Smooth muscle cell (in vitro differentiated cells): ENCODE results near the gene XXYLT1. TPM values are rescaled to one million over a fixed set of nuclear protein-coding genes. Genes with fewer than 3 reads are reported as not detected.

ENCODE experiments used
- DNase-seq: peaks from one replicate; lab custom pipeline; 2025; ENCODE audit not compliant: unreplicated experiment; lab: John Stamatoyannopoulos, UW
- H2AFZ ChIP-seq: fragments of 200-600 bp; sonication (generic); 2 replicates; pipeline ENCODE4 v1.6.0; 2016; ENCODE audit warnings: antibody characterized with exemption, low read depth, mild to moderate bottlenecking
- H3F3A ChIP-seq: fragments of 200-600 bp; sonication (generic); 2 replicates; pipeline ENCODE4 v1.6.0; 2017; ENCODE audit warnings: antibody characterized with exemption, low read depth
- H3K27ac ChIP-seq: fragments of 200-600 bp; sonication (generic); 2 replicates; pipeline ENCODE4 v1.5.1; 2016; ENCODE audit warnings: low read depth, mild to moderate bottlenecking
- H3K27me3 ChIP-seq: fragments of 200-600 bp; sonication (generic); 2 replicates; pipeline ENCODE4 v1.6.1; 2016; ENCODE audit warnings: low read depth, mild to moderate bottlenecking
- H3K36me3 ChIP-seq: fragments of 200-600 bp; sonication (generic); 2 replicates; pipeline ENCODE4 v1.5.1; 2016; ENCODE audit warnings: low read depth
- H3K4me1 ChIP-seq: fragments of 200-600 bp; sonication (generic); 2 replicates; pipeline ENCODE4 v1.5.1; 2016; ENCODE audit warnings: low read depth
- H3K4me2 ChIP-seq: fragments of 200-600 bp; sonication (generic); 2 replicates; pipeline ENCODE4 v1.6.0; 2016; ENCODE audit warnings: mild to moderate bottlenecking
- H3K4me3 ChIP-seq: fragments of 200-600 bp; sonication (generic); 2 replicates; pipeline ENCODE4 v1.5.1; 2016; ENCODE audit warnings: mild to moderate bottlenecking
- H3K79me2 ChIP-seq: fragments of 200-600 bp; sonication (generic); 2 replicates; pipeline ENCODE4 v1.6.0; 2016; ENCODE audit warnings: low read depth, mild to moderate bottlenecking
- H3K9ac ChIP-seq: fragments of 200-600 bp; sonication (generic); 2 replicates; pipeline ENCODE4 v1.6.0; 2016; ENCODE audit warnings: low read depth
- H3K9me3 ChIP-seq: fragments of 200-600 bp; sonication (generic); replicated peaks from 2 replicates; pipeline ENCODE4 v1.5.1; 2016; ENCODE audit warnings: low read depth
- H4K20me1 ChIP-seq: fragments of 200-600 bp; sonication (generic); 2 replicates; pipeline ENCODE4 v1.6.0; 2016; ENCODE audit warnings: low read depth
- WGBS: methylation state at CpG from one replicate; pipeline ENCODE4 v1.1.7; 2016; ENCODE audit warnings: low lambda C conversion rate; 5-methylcytosine and 5-hydroxymethylcytosine counted together
- polyA plus RNA-seq: library from polyadenylated mRNA; unstranded; fragments of >200 nt; fragmentation: Nextera tagmentation; extraction: Ambion mirVana; gene quantifications from 2 replicates; pipeline ENCODE4 v1.2.1, GENCODE V29; 2016
- total RNA-seq: library from RNA; depleted of rRNA; stranded (reverse); fragments of >200 nt; gene quantifications from 2 replicates; pipeline ENCODE4 v1.2.3, GENCODE V29; 2014
- TF ChIP-seq, protein P1 (sequence below): fragments of 200-600 bp; sonication (generic); IDR thresholded peaks from 2 replicates; pipeline ENCODE4 v1.5.1; 2017; ENCODE audit warnings: borderline replicate concordance, mild to moderate bottlenecking, antibody characterized with exemption; ENCODE audit not compliant: insufficient read depth, poor library complexity, severe bottlenecking

Gene XXYLT1
- total and polyA plus RNA-seq, 2 experiments from 2014 or later: 22.2 to 35.4 TPM

DNA sequence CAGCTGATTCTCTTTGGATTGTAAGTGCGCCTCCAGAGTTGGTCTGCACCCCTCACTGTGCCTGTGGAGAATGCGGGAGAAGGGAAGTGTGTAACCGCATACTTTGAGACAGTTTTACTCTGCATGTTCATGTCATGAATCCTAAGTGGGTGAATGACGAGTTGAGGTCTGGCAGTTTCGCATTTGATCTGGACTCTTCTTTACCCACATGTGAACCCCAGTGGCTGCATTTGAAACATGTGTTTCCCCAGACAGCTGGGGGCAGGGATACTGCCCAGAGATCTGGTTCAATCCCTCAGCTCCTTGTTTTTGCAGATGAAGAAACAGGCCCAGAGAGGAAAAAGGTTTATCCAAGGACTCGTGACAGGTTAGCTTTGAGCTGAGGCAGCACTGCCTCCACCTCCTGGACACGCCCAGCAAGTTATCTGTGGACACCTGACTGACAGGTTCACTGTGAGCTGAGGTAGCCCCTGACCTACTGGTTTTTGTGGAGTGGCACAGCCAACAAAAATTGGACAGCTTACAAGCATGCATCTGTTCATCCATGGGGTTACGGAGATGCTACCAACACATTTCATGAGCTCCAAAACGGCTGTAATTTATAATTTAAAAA, 207.3 kb downstream of the XXYLT1 start:
- Histone ChIP-seq H3K4me1 (peaks cover 5% of the 10 kb centered on the region), H3K27me3 (no peaks in the 10 kb centered on the region), H2AFZ (no peak overlapping the region), H3K9me3 (no peaks in the 10 kb centered on the region), H3K79me2 (no peaks in the 10 kb centered on the region), H4K20me1 (no peaks in the 10 kb centered on the region), H3K9ac (no peak overlapping the region), H3F3A (no peaks in the 10 kb centered on the region), H3K4me3 (no peak overlapping the region), H3K4me2 (no peak overlapping the region), H3K36me3 (no peaks in the 10 kb centered on the region), H3K27ac (no peak overlapping the region)
- WGBS: 91% methylated on average over 9 of the region's 9 CpGs
- TF ChIP-seq, protein P1, sequence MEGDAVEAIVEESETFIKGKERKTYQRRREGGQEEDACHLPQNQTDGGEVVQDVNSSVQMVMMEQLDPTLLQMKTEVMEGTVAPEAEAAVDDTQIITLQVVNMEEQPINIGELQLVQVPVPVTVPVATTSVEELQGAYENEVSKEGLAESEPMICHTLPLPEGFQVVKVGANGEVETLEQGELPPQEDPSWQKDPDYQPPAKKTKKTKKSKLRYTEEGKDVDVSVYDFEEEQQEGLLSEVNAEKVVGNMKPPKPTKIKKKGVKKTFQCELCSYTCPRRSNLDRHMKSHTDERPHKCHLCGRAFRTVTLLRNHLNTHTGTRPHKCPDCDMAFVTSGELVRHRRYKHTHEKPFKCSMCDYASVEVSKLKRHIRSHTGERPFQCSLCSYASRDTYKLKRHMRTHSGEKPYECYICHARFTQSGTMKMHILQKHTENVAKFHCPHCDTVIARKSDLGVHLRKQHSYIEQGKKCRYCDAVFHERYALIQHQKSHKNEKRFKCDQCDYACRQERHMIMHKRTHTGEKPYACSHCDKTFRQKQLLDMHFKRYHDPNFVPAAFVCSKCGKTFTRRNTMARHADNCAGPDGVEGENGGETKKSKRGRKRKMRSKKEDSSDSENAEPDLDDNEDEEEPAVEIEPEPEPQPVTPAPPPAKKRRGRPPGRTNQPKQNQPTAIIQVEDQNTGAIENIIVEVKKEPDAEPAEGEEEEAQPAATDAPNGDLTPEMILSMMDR: no peak
- DNase-seq: no peak

DNA sequence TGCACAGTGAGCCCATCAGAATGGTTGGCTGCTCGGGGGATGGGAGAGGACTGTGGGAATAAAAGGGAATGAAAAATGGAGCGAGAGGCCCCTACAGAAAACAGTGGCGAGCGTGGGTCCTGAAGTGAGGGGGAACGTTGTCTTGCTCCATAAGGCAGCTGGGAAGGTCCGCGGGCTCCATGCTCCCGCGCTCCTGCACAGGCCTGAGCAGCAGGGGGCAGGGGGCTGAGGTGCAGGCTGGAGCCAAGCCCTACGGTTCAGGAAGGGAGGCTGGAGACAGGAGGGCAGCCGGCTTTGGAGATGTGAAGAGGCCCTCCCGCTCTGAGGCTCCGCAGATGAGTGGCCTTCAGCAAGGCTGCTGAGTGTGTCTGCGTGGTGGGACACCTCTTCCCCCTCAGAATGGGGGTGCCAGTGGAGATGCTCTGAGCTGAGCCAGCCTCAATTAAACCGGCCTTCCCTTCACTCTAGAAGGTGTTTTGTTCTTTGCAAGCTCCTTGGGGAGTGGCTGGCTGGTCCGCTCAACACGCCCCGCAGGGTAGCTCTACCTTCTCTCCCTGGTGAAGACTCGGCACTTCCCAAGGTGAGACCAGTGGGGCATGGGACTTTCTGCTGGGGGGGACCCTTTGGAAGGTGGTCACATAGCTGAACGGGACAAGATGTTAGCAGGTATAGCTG, 208.0 kb downstream of the XXYLT1 start:
- H3K4me1 ChIP-seq: peaks cover 5% of the 10 kb centered on the region
- no peaks in the 10 kb centered on the region for H4K20me1 ChIP-seq
- no peaks in the 10 kb centered on the region for H3K27me3 ChIP-seq
- no peak for DNase-seq
- TF ChIP-seq, protein P1: no peak
- H2AFZ ChIP-seq: no peak overlapping the region
- H3K9me3 ChIP-seq: no peaks in the 10 kb centered on the region
- no peak overlapping the region for H3K9ac ChIP-seq
- H3K4me2 ChIP-seq: no peak overlapping the region
- no peak overlapping the region for H3K27ac ChIP-seq
- H3F3A ChIP-seq: no peaks in the 10 kb centered on the region
- H3K79me2 ChIP-seq: no peaks in the 10 kb centered on the region
- H3K36me3 ChIP-seq: no peaks in the 10 kb centered on the region
- 93% methylated on average over 20 of the region's 20 CpGs for WGBS
- no peak overlapping the region for H3K4me3 ChIP-seq

DNA sequence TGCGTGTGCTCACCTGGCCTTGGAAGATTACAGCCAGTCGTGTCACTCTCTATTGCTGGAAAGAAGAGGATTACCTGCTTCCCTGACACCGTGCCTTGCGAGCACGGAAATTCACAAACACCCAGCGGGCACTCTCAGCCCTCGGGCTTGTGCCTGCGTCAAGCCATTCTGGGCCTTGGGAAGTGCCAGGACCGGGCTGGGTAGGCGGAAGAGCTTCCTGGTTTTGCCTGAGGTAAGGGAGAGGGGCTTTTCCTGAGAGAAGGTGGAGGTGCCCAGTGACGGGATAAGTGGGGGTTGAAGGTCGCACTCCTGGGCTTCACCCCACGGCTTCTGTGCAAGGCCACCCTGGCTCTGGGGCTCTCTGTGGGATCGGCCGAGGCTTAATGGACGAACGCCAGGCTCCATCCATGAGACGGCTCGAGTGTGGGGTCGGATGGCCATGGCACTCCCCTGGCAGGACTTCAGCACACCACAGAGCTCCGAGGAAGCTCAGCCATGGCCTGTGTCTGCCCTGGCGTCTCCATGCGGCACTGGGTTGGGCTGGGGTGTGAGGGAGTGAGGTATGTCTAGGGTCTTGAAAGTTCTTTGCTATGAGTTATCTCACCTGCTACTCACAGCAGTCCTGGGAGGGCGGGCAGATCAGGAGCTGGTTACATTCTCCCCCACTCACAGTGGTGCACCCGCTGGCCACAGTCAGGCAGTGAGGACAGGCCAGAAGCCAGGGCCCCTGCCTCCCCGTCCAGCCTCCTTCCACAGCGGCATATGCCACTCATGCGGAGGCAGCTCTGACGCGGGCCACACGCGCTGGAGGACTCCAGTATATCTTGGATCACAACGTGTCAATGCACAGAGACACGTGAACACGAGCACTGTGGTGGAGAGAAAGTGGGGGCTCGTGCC, 209.0 kb downstream of the XXYLT1 start:
- Histone ChIP-seq H3F3A (no peaks in the 10 kb centered on the region), H3K79me2 (no peaks in the 10 kb centered on the region), H3K36me3 (no peaks in the 10 kb centered on the region), H4K20me1 (no peaks in the 10 kb centered on the region), H3K4me2 (no peak overlapping the region), H3K9ac (no peak overlapping the region), H3K4me1 (peaks cover 5% of the 10 kb centered on the region), H3K4me3 (no peak overlapping the region), H3K27me3 (no peaks in the 10 kb centered on the region), H2AFZ (no peak overlapping the region), H3K9me3 (no peaks in the 10 kb centered on the region), H3K27ac (no peak overlapping the region)
- no peak for DNase-seq
- 97% methylated on average over 36 of the region's 36 CpGs for whole genome bisulfite sequencing
- TF ChIP-seq, protein P1: no peak
